ENCODE data around the gene NMU. TPM values are rescaled to one million over a fixed set of nuclear protein-coding genes. Genes with fewer than 3 reads are reported as not detected.

Gene NMU
- total and polyA plus RNA-seq, 7 donors = 1.7 to 2.5 TPM; not detected in 5

- 96% methylated on average over 1 of the region's 1 CpG for WGBS, 2 donors
These were observed 30.4 kb upstream of the NMU start for GRCh38 chr4:55666535-55666934.

DNA sequence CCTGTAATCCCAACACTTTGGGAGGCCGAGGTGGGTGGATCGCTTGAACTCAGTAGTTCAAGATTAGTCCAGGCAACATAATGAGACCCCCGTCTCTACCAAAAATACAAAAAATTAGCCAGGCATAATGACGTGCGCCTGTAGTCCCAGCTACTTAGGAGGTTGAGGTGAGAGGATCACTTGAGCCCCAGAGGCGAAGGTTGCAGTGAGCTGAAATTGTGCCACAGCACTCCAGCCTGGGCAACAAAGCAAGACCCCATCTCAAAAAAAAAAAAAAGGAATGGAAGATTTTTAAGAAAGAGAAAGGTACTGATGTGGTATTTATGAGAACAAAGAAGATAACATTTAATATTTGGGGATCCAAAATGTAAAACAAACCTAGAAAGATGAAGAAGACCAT is 27.0 kb upstream of the NMU start:
- Histone ChIP-seq H3K27ac (no peak overlapping the region), H3K27me3 (no peaks in the 10 kb centered on the region), H3K4me1 (no peaks in the 10 kb centered on the region), H3K36me3 (no peaks in the 10 kb centered on the region), H3K4me3 (no peak overlapping the region), H3K9me3 (no peaks in the 10 kb centered on the region)
- intact Hi-C loops (cut with DNase I) = no loop called here
- no peak for DNase-seq
- whole genome bisulfite sequencing, 2 donors = 85 to 95% methylated on average over 6 of the region's 6 CpGs
- TF ChIP-seq POLR2AphosphoS5 (IDR thresholded peaks at IDR 0.05) (no peak), EP300 (IDR thresholded peaks at IDR 0.05) (no peak), CTCF (IDR thresholded peaks at IDR 0.05) (no peak)

More at GRCh38 chr4:55666535-55666934, 30.4 kb upstream of the NMU start:
- no peaks in the 10 kb centered on the region for H3K4me1 ChIP-seq
- H3K36me3 ChIP-seq = no peaks in the 10 kb centered on the region
- no peak overlapping the region for H3K4me3 ChIP-seq
- no peak overlapping the region for H3K27ac ChIP-seq
- H3K27me3 ChIP-seq = no peaks in the 10 kb centered on the region
- no peak for TF ChIP-seq CTCF (IDR thresholded peaks at IDR 0.05)
- TF ChIP-seq EP300 (IDR thresholded peaks at IDR 0.05) = no peak
- TF ChIP-seq POLR2A (IDR thresholded peaks at IDR 0.05) = no peak
- TF ChIP-seq POLR2AphosphoS5 (IDR thresholded peaks at IDR 0.05) = no peak
- no peak for DNase-seq
- no peaks in the 10 kb centered on the region for H3K9me3 ChIP-seq
- intact Hi-C loops (cut with DNase I) = no loop called here

DNA sequence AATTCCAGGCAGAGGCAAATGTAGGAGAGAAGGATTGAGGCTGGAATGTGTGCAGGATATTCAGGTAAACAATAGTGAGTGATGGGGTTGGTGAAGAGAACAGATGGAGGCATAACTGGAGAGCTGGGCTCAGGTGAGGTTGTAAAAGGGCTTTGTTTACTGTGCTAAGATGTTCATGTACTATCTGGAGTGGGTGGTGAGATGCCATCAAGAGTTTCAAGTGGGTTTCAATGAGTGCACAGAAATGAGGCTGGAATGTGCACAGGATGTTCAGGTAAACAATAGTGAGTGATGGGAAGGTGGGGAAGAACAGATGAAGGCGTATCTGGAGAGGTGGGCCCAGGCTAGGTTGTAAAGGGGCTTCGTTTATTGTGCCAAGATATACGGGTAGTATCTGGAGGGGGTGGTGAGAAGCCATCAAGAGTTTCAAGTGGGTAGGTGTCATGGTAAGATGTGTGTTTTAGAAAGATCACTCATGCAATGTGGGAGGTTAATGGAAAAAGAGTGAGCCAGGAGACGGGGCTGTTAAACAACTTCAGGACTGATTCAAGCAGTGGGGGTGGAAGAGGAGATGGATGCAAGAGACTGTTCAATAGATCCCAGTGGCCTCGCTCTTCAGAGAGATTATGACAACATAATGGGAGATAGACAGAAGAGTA is 25.4 kb upstream of the NMU start:
- intact Hi-C loops (cut with DNase I) = no loop called here
- no peak overlapping the region for H3K27ac ChIP-seq
- H3K4me3 ChIP-seq = no peak overlapping the region
- H3K27me3 ChIP-seq = no peaks in the 10 kb centered on the region
- 67 to 68% methylated on average over 5 of the region's 5 CpGs for WGBS, 2 donors
- no peak for DNase-seq
- TF ChIP-seq POLR2AphosphoS5 (IDR thresholded peaks at IDR 0.05) = no peak
- TF ChIP-seq EP300 (IDR thresholded peaks at IDR 0.05) = no peak
- no peak for TF ChIP-seq POLR2A (IDR thresholded peaks at IDR 0.05)
- TF ChIP-seq CTCF (IDR thresholded peaks at IDR 0.05) = no peak
- H3K36me3 ChIP-seq = no peaks in the 10 kb centered on the region
- no peaks in the 10 kb centered on the region for H3K4me1 ChIP-seq
- no peaks in the 10 kb centered on the region for H3K9me3 ChIP-seq

- 94 to 95% methylated on average over 5 of the region's 5 CpGs for WGBS, 2 donors
- no peaks in the 10 kb centered on the region for H3K36me3 ChIP-seq
These were observed 22.6 kb upstream of the NMU start for GRCh38 chr4:55658657-55659056.

More at GRCh38 chr4:55658657-55659056, 22.6 kb upstream of the NMU start:
- no peak for TF ChIP-seq CTCF (IDR thresholded peaks at IDR 0.05)
- no peak for TF ChIP-seq POLR2AphosphoS5 (IDR thresholded peaks at IDR 0.05)
- TF ChIP-seq POLR2A (IDR thresholded peaks at IDR 0.05) = no peak
- no peak for TF ChIP-seq EP300 (IDR thresholded peaks at IDR 0.05)
- DNase-seq = no peak
- H3K4me3 ChIP-seq = no peak overlapping the region
- no peak overlapping the region for H3K27ac ChIP-seq
- intact Hi-C loops (cut with DNase I) = no loop called here
- H3K9me3 ChIP-seq = no peaks in the 10 kb centered on the region
- H3K4me1 ChIP-seq = no peaks in the 10 kb centered on the region
- H3K27me3 ChIP-seq = no peaks in the 10 kb centered on the region

Measured in sigmoid colon (tissue), 7 donors.